Cardiac muscle cell (in vitro differentiated cells and primary cell): ENCODE data around the gene CHP2. TPM values are rescaled to one million over a fixed set of nuclear protein-coding genes. Genes with fewer than 3 reads are reported as not detected.

Source experiments
- DNase-seq, 2 donors: peaks; one replicate each; pipeline versions ENCODE4 v3.0.0 to v3.0.0-alpha.2; 2010 to 2017; ENCODE audit warnings: low read depth in 1 of 2, low spot score in 1 of 2
- H3K27ac ChIP-seq: fragments of 200-600 bp; sonication (generic); 2 replicates; pipeline ENCODE4 v1.5.1; 2016
- H3K27me3 ChIP-seq: fragments of 200-600 bp; sonication (generic); 2 replicates; pipeline ENCODE4 v1.6.0; 2016; ENCODE audit warnings: control low read depth
- H3K36me3 ChIP-seq: fragments of 200-600 bp; sonication (generic); 2 replicates; pipeline ENCODE4 v1.5.1; 2016; ENCODE audit warnings: control low read depth
- H3K4me1 ChIP-seq: fragments of 200-600 bp; sonication (generic); 2 replicates; pipeline ENCODE4 v1.8.1; 2017; ENCODE audit warnings: low read depth, mild to moderate bottlenecking, mixed run types
- H3K4me3 ChIP-seq: fragments of 200-600 bp; sonication (generic); 2 replicates; pipeline ENCODE4 v1.5.1; 2016; ENCODE audit warnings: mild to moderate bottlenecking
- H3K9me3 ChIP-seq: fragments of 200-600 bp; sonication (generic); 2 replicates; pipeline ENCODE4 v1.5.1; 2017; ENCODE audit warnings: low read depth, mild to moderate bottlenecking, control low read depth
- polyA plus RNA-seq: library from polyadenylated mRNA; unstranded; fragments of >200 nt; fragmentation: Nextera tagmentation; extraction: Ambion mirVana; gene quantifications from 2 replicates; pipeline ENCODE4 v1.2.1, GENCODE V29; 2016
- total RNA-seq: library from RNA; depleted of rRNA; stranded (reverse); fragments of >200 nt; gene quantifications from 2 replicates; pipeline ENCODE4 v1.2.3, GENCODE V29; 2016
- TF ChIP-seq, protein P1 (sequence below): IDR thresholded peaks from 2 replicates; pipeline ENCODE4 v1.5.1; 2012; ENCODE audit warnings: low read depth, mild to moderate bottlenecking, low read length

Gene CHP2
- total and polyA plus RNA-seq, 2 experiments from 2014 or later, result not detected

DNA sequence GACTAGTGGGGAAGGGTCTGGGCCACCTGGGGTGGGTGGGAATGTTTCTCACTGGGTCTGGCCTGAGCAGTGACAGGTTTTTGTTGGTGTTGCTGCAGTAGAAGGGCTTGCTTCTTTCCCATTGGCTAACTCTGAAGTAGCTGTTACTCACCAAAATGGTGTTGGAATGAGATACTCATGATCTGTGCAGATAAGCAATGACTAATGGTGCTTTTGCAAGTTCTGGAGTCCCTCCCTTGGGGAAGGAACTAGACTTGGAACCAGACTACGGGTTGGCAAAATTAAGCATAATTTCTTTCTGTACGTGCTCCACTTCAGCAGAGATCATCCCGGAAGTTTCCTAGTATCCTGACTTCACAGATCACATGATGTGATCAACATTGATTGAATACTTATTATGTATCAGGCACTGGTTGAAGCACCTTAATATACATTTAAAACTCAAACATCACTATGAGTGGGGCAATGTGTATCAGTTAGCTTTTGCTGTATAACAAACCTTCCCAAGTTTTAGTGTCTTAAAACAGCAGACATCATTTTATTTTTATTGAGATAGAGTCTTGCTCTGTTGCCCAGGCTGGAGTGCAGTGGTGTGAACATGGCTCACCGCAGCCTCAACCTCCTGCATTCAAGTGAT, 30.1 kb downstream of the CHP2 start:
- Histone ChIP-seq H3K36me3 (no peaks in the 10 kb centered on the region), H3K9me3 (no peaks in the 10 kb centered on the region), H3K4me3 (no peak overlapping the region), H3K27me3 (no peaks in the 10 kb centered on the region), H3K4me1 (no peaks in the 10 kb centered on the region), H3K27ac (no peak overlapping the region)
- TF ChIP-seq, protein P1, sequence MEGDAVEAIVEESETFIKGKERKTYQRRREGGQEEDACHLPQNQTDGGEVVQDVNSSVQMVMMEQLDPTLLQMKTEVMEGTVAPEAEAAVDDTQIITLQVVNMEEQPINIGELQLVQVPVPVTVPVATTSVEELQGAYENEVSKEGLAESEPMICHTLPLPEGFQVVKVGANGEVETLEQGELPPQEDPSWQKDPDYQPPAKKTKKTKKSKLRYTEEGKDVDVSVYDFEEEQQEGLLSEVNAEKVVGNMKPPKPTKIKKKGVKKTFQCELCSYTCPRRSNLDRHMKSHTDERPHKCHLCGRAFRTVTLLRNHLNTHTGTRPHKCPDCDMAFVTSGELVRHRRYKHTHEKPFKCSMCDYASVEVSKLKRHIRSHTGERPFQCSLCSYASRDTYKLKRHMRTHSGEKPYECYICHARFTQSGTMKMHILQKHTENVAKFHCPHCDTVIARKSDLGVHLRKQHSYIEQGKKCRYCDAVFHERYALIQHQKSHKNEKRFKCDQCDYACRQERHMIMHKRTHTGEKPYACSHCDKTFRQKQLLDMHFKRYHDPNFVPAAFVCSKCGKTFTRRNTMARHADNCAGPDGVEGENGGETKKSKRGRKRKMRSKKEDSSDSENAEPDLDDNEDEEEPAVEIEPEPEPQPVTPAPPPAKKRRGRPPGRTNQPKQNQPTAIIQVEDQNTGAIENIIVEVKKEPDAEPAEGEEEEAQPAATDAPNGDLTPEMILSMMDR, result no peak
- DNase-seq, result peak in 1 of 2 donors; percentile 47

DNA sequence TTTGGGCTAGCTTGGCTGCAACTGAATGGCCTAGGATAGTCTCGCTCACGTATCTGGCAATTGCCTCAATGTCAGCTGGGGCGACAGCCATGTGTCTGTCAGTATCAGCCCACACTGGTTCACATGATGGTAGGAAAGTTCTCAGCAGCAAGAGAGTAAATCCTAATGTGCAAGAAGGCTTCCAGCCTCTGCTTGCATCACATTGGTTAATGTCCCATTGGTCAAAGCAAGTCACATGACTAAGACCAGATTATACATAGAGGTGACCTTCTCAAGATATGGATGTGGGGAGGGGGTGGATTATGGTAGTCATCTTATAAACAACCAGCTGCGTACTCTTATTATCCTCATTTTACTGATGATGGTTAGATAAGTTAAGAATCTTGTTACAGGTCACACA, 31.0 kb downstream of the CHP2 start:
- TF ChIP-seq, protein P1, result no peak
- Histone ChIP-seq H3K36me3 (no peaks in the 10 kb centered on the region), H3K27ac (no peak overlapping the region), H3K9me3 (no peaks in the 10 kb centered on the region), H3K4me1 (no peaks in the 10 kb centered on the region), H3K27me3 (no peaks in the 10 kb centered on the region), H3K4me3 (no peak overlapping the region)
- no peak for DNase-seq

DNA sequence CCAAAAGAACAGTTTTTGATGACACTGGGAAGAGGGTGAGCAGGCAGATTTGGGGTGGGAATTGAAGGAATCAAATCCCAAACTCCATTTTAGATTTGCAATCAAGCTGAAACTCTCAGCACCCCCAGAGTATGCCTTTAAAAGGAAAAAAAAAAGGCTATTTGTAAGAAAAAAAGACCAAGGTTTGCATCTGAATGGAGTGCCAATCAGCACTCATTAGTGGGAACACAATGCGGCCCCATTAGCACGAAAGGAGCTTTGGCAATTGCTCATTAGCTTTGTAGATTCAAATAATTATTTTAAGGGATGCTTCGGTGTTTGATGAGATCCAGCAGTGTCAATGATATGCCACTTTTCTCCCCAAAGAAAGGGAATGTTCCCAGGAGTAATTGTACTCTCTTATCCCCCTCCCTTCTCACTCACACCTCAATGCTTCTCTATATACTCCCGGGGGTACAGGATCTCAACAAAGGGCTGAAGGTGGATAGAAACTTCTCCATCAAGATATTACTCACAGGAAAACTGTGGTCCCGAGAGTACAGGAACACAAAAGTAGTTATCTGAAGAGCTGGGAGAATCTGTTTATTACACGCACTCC, 32.2 kb downstream of the CHP2 start:
- no peaks in the 10 kb centered on the region for H3K36me3 ChIP-seq
- no peaks in the 10 kb centered on the region for H3K27me3 ChIP-seq
- no peak overlapping the region for H3K4me3 ChIP-seq
- no peak overlapping the region for H3K27ac ChIP-seq
- H3K9me3 ChIP-seq, result no peaks in the 10 kb centered on the region
- TF ChIP-seq, protein P1, result no peak
- no peak for DNase-seq
- no peaks in the 10 kb centered on the region for H3K4me1 ChIP-seq

DNA sequence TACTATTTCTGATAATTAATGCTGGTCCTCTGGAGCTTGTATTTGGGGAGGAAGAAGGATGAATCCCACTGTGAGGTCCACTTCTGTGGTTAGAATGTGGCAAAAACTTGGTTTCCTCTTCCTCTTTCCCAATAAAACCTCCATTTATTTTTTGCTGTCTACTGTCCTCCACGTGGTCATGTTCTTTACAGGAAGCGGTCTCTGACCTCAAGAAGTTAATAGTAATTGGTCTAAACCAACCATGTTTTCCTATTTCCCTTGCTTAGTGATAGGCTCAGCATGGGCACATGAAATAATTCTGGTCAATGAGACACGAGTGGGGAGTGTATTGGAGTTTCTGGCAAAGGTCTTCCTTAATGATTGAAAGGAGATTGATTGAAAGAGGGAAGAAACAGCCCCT, 33.9 kb downstream of the CHP2 start:
- Histone ChIP-seq H3K4me1 (no peaks in the 10 kb centered on the region), H3K36me3 (no peaks in the 10 kb centered on the region), H3K27me3 (no peaks in the 10 kb centered on the region), H3K27ac (no peak overlapping the region), H3K4me3 (no peak overlapping the region), H3K9me3 (no peaks in the 10 kb centered on the region)
- no peak for DNase-seq
- TF ChIP-seq, protein P1, result no peak

DNA sequence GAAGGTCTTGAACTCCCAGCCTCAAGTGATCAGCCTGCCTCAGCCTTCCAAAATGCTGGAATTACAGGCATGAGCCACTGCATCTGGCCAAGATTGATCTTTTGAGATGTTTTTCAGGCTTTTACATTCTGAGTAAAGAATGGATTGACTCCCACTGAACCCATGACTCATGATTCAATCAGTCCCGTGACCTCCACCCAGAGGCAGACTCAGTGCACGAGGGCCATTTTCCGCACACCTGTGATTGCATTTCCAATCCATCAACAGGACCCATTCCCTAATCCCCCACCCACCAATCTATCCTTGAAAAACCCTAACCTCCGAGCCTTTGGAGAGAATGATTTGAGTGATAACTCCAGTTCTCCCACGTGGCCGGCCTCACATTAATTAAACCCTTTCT, 40.6 kb downstream of the CHP2 start:
- Histone ChIP-seq H3K36me3 (no peaks in the 10 kb centered on the region), H3K4me3 (no peak overlapping the region), H3K9me3 (no peaks in the 10 kb centered on the region), H3K4me1 (no peaks in the 10 kb centered on the region), H3K27ac (no peak overlapping the region), H3K27me3 (no peaks in the 10 kb centered on the region)
- TF ChIP-seq, protein P1, result no peak
- no peak for DNase-seq
